Activated CD8-positive, alpha-beta T cell treated with anti-CD3 and anti-CD28 coated beads, Interleukin-2, amount 10 ng/mL, durations not matched to agents 7 days and 5 days (primary cell): Measurements from ENCODE around the gene GAN. TPM values are rescaled to one million over a fixed set of nuclear protein-coding genes. Genes with fewer than 3 reads are reported as not detected.
"Not testable (repeated sequence)": the region's sequence is repeated elsewhere in the genome, so short reads cannot be mapped to it uniquely, and the experiment has no call there.

Experiments
- ATAC-seq: fragments of 150-1000 bp; cut with Tn5 transposase; one replicate; pipeline ENCODE4 v1.10.0; 2021; ENCODE audit warnings: moderate library complexity
- CTCF ChIA-PET: fragments of 350-600 bp; sonication (Branson Sonifier 250); formaldehyde crosslinking; loops from one replicate; lab custom pipeline; 2021; ENCODE audit warnings: antibody characterized with exemption; lab: Charles Lee
- POLR2A ChIA-PET: fragments of 350-600 bp; sonication (Branson Sonifier 250); formaldehyde crosslinking; loops from one replicate; lab custom pipeline; 2021; ENCODE audit warnings: antibody characterized with exemption; lab: Charles Lee
- DNase-seq: peaks from one replicate; pipeline ENCODE4 v3.0.0-alpha.2; 2020
- H3K27ac Mint-ChIP-seq: one replicate; pipeline ENCODE4 v1.8.0; 2021; ENCODE audit warnings: mild to moderate bottlenecking, mixed read lengths
- H3K27me3 Mint-ChIP-seq: one replicate; pipeline ENCODE4 v1.8.0; 2021; ENCODE audit warnings: low read depth, mixed read lengths
- H3K36me3 Mint-ChIP-seq: one replicate; pipeline ENCODE4 v1.8.0; 2021; ENCODE audit warnings: low read depth, mixed read lengths
- H3K4me1 Mint-ChIP-seq: one replicate; pipeline ENCODE4 v1.8.0; 2021; ENCODE audit warnings: low read depth, mixed read lengths
- H3K4me3 Mint-ChIP-seq: one replicate; pipeline ENCODE4 v1.8.0; 2021; ENCODE audit warnings: mild to moderate bottlenecking, mixed read lengths
- H3K9me3 Mint-ChIP-seq: one replicate; pipeline ENCODE4 v1.8.0; 2022; ENCODE audit warnings: mixed read lengths; ENCODE audit not compliant: insufficient read depth
- total RNA-seq, 2 experiments: library from RNA; stranded (reverse); gene quantifications; one replicate each; pipeline ENCODE4 v1.2.3, GENCODE V29; 2021

The GAN gene
- total RNA-seq, 2 experiments from 2014 or later = 7.7 to 8.5 TPM

DNA sequence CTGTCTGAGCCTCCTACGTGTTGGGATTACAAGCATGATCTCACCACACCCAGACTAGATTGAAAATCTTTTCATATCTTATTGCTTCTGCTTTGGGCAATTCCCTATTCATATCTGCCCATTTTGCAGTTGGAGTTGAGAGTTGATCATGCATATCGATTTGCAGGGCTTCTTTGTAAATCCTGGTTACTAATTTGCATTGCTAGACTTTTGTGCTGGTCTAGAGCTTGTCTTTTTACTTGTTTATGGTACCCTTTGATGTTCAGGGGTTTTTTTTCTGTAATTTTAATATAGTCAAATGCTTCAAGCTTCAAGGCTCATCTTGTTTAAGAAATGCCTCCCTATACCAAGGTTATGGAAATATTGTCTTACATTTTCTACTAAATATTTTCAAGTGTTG is 106.4 kb downstream of the GAN start:
- CTCF ChIA-PET = interaction anchor here (0.8 kb wide), 1 partner anchor 17 kb away, joined by 4 read pairs; no protein-coding TSS in a partner anchor
- DNase-seq (no peak), ATAC-seq (no peak)
- no peaks in the 10 kb centered on the region for H3K36me3 Mint-ChIP-seq
- no peaks in the 10 kb centered on the region for H3K9me3 Mint-ChIP-seq
- H3K4me3 Mint-ChIP-seq = no peak overlapping the region
- H3K27me3 Mint-ChIP-seq = peaks cover 2% of the 10 kb centered on the region
- peaks cover 12% of the 10 kb centered on the region for H3K4me1 Mint-ChIP-seq
- POLR2A ChIA-PET = no interaction called here
- no peak overlapping the region for H3K27ac Mint-ChIP-seq

DNA sequence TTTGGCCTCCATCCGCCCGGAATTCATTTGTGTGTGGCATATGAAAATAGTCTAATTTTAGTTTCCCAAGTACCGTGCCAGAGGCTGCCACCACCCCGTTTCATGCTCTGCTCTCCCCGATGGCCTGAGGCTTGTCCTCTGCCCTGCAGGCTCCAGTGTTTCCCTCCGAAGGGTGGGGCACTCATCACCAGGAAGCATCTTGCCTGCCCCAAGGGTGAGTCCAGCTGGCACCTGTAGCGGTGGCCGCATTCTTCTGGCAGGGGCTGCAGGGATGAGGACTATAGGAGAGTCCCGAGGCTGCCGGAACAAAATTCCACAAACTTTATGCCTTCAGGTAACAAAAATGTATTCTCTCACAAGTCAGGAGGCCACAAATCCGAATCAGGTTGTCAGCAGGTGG is 106.8 kb downstream of the GAN start:
- no peak for ATAC-seq
- no peak overlapping the region for H3K27ac Mint-ChIP-seq
- peaks cover 2% of the 10 kb centered on the region for H3K27me3 Mint-ChIP-seq
- H3K36me3 Mint-ChIP-seq = no peaks in the 10 kb centered on the region
- no peak for DNase-seq
- H3K9me3 Mint-ChIP-seq = no peaks in the 10 kb centered on the region
- POLR2A ChIA-PET = no interaction called here
- CTCF ChIA-PET = interaction anchor here (0.8 kb wide), 1 partner anchor 17 kb away, joined by 4 read pairs; no protein-coding TSS in a partner anchor
- peaks cover 12% of the 10 kb centered on the region for H3K4me1 Mint-ChIP-seq
- no peak overlapping the region for H3K4me3 Mint-ChIP-seq

DNA sequence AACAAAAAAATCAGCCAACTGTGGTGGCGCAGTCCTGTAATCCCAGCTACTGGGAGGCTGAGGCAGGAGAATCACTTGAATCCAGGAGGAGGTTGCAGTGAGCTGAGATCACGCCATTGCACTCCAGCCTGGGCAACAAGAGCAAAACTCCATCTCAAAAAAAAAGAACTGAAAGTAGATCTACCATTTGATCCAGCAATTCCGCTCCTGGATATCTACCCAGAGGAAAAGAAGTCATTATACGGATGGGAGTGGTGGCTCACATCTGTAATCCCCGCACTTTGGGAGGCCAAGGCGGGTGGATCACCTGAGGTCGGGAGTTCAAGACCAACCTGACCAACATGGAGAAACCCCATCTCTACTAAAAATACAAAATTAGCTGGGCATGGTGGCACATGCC is 107.4 kb downstream of the GAN start:
- ATAC-seq, H3K36me3 Mint-ChIP-seq, DNase-seq, H3K4me3 Mint-ChIP-seq, CTCF ChIA-PET, POLR2A ChIA-PET, H3K27ac Mint-ChIP-seq, H3K27me3 Mint-ChIP-seq, H3K9me3 Mint-ChIP-seq: not testable (repeated sequence)
- H3K4me1 Mint-ChIP-seq = peaks cover 12% of the 10 kb centered on the region

DNA sequence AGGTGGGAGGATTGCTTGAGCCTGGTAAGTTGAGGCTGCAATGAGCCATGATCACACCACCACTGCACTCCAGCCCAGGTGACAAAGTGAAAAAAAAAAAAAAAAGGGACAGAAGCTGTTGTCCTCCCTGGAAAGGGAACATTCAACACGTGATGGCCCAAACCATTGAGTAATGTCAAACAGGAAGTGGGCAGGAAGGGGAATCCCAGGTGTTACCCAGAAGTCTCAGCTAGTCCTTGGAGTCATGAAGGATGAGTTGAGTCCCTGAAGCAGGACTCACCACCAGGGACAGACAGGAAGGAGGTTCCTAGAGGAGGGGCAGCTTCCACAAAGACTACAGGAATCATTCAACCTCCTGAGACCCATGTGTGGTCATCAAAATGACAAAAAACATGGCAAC is 110.0 kb downstream of the GAN start:
- Mint-ChIP-seq H3K36me3 (no peaks in the 10 kb centered on the region), H3K27me3 (peaks cover 13% of the 10 kb centered on the region), H3K27ac (peak overlapping the region; percentile 16), H3K4me1 (peaks cover 12% of the 10 kb centered on the region), H3K4me3 (no peak overlapping the region), H3K9me3 (no peaks in the 10 kb centered on the region)
- ATAC-seq (peak; percentile 47), DNase-seq (no peak)
- ChIA-PET CTCF (interaction anchor here (0.6 to 1.2 kb wide), 4 partner anchors 10 to 120 kb away, joined by 3 to 4 read pairs (median 4); no protein-coding TSS in a partner anchor), POLR2A (interaction anchor here (0.7 to 1.1 kb wide), 2 partner anchors 19 to 192 kb away, joined by 4 to 5 read pairs; no protein-coding TSS in a partner anchor)

DNA sequence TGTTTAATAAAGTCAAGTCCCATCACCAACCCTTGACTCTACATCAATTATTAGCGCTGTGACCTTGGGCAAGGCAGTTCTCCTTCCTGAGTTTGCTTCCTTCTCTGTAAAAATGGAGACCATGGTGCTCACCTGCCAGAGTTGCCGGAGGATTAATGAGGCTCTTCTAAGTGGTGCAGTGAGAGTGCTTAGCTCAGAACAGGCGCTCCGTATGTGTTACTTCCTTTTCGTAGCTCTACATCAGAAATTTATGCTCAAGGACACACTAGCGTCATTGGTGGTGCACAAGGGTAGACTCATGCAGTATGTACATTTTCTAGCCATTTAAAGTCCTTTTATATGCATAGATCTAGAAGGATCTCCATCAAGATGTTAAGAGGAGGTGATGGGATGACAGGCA is 112.5 kb downstream of the GAN start:
- no peak for DNase-seq
- ATAC-seq = no peak
- Mint-ChIP-seq H3K9me3 (no peaks in the 10 kb centered on the region), H3K4me3 (no peak overlapping the region), H3K27ac (no peak overlapping the region), H3K36me3 (no peaks in the 10 kb centered on the region), H3K4me1 (peaks cover 12% of the 10 kb centered on the region), H3K27me3 (peaks cover 13% of the 10 kb centered on the region)
- ChIA-PET CTCF (interaction anchor here (0.7 kb wide), 1 partner anchor 252 kb away, joined by 4 read pairs; no protein-coding TSS in a partner anchor), POLR2A (no interaction called here)

DNA sequence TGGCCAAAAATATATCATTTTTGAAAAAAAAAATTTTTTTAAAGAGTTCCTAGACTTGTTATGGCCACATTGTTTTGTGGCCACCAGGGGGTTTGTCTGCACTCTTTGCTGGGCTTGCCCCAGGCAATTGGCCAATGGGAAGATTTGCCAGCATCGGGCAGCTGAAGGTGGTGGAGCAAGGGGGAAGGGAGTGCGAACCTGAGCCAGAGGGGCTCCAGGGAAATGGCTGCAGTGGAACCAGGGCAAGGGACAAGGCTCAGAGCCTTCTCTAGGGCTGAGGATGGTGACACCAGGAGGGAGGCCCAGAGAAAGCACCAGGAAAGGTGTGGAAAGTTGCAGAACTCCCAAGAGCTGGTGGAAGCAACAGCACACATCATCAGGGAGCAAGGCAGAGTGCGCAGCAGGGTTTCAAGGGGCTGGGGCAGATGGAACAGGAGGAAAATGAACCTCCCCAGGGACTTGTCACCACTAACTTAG is 114.3 kb downstream of the GAN start:
- H3K9me3 Mint-ChIP-seq = no peaks in the 10 kb centered on the region
- ChIA-PET POLR2A (no interaction called here), CTCF (interaction anchor here (0.6 to 2.3 kb wide), 6 partner anchors 22 to 288 kb away, joined by 3 to 8 read pairs (median 4); no protein-coding TSS in a partner anchor)
- H3K27ac Mint-ChIP-seq = no peak overlapping the region
- peak; percentile 47 for ATAC-seq
- H3K27me3 Mint-ChIP-seq = peaks cover 11% of the 10 kb centered on the region
- no peak overlapping the region for H3K4me3 Mint-ChIP-seq
- no peaks in the 10 kb centered on the region for H3K36me3 Mint-ChIP-seq
- no peak for DNase-seq
- peaks cover 12% of the 10 kb centered on the region for H3K4me1 Mint-ChIP-seq

DNA sequence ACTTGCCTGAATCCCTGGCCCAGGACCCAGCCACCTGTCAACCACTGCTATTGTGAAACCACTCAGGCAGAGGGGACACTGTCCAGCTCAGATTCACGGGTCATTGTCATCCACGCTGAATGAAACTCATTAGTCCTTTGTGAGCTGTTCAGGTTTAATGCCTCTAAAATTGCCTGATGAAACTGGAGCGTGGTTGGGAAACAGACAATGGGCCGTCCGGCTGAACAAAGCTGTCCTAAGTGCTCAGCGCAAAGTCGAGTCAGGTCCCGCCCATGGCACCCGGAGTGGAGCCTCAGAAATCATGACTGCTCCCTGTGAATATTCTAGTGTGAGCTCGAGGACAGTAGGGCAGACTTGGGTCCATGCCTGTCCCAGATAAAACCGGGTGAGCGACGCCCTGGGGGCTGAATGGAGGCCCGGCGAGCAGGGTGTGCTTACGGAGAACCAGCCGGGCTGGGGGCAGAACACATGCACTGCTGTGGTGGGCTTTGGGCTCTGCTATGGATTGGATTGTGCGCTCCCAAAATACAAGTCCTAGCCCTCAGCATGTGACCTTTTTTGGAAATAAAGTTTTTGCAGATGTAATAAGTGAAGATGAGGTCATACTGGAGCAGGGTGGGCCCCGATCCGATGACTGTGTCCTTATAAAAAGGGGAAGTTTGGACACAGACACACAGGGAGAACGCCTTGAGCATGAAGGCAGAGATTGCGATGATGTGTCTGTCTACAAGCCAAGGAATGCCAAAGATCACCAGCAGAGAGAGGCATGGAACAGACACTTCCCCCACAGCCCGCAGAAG is 117.0 kb downstream of the GAN start:
- no peaks in the 10 kb centered on the region for H3K9me3 Mint-ChIP-seq
- POLR2A ChIA-PET = interaction anchor here (1.1 kb wide), 1 partner anchor 20 kb away, joined by 3 read pairs; no protein-coding TSS in a partner anchor
- H3K36me3 Mint-ChIP-seq = no peaks in the 10 kb centered on the region
- no peak for DNase-seq
- H3K27me3 Mint-ChIP-seq = peaks cover 26% of the 10 kb centered on the region
- H3K4me1 Mint-ChIP-seq = no peaks in the 10 kb centered on the region
- no peak overlapping the region for H3K27ac Mint-ChIP-seq
- no peak for ATAC-seq
- H3K4me3 Mint-ChIP-seq = no peak overlapping the region
- CTCF ChIA-PET = interaction anchor here (2.2 kb wide), 1 partner anchor 266 kb away, joined by 5 read pairs; no protein-coding TSS in a partner anchor

DNA sequence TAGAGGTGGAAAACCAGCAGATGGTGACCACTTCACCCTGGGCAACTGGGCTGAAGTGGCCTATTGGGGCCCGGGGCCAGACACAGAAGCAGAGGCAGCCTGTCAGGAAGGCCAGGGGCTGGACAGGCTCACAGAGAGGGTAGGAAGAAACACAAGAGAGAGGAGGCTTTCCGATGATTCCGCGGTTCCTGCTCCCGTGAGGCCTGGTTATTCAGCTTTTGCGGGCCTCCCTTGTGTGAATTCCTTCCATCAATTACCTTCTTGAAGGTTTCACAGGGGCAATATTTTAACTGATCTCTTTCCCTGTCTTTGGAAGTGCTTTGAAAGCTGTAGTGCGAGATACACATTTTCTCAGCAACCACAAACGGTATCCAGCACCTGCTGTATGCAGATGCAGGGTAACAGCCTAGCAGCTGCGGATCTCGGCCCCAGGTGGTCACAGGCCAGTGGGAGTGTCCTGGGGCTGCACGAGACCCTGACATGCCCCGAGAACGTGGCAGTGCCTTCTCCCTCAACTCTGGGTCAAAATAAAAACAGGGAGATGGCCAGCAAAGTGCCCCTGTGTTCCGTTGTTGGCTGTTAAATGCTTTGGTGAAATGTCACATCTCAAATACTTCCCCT is 118.3 kb downstream of the GAN start:
- H3K27me3 Mint-ChIP-seq = peaks cover 32% of the 10 kb centered on the region
- no peak overlapping the region for H3K4me3 Mint-ChIP-seq
- ChIA-PET CTCF (no interaction called here), POLR2A (no interaction called here)
- DNase-seq (no peak), ATAC-seq (no peak)
- no peaks in the 10 kb centered on the region for H3K36me3 Mint-ChIP-seq
- H3K27ac Mint-ChIP-seq = no peak overlapping the region
- H3K9me3 Mint-ChIP-seq = no peaks in the 10 kb centered on the region
- H3K4me1 Mint-ChIP-seq = peaks cover 4% of the 10 kb centered on the region

DNA sequence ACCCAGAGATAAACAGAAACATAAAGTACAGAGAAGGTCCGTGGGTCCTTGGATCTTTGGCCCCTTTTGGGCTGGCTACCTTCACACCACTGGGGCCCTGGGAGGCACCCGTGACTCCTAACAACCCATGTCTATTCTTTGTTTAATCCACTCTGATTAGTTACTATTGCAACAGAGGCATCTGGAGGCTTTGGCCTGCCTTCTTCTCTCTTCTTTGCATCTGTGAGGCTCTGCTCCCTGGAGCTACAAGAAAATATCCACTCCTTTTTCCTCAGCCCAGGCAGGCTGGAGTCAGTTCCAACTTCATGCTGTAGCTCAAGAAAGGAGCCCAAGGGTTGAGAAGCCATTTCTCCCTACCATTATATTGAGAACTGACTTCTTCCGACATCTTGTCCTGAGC is 120.3 kb downstream of the GAN start:
- Mint-ChIP-seq H3K27me3 (peaks cover 39% of the 10 kb centered on the region), H3K27ac (no peak overlapping the region), H3K4me3 (no peak overlapping the region), H3K9me3 (no peaks in the 10 kb centered on the region), H3K36me3 (no peaks in the 10 kb centered on the region), H3K4me1 (peaks cover 9% of the 10 kb centered on the region)
- ChIA-PET CTCF (interaction anchor here (0.9 to 1.4 kb wide), 4 partner anchors 10 to 35 kb away, joined by 3 read pairs; no protein-coding TSS in a partner anchor), POLR2A (no interaction called here)
- ATAC-seq (no peak), DNase-seq (no peak)

DNA sequence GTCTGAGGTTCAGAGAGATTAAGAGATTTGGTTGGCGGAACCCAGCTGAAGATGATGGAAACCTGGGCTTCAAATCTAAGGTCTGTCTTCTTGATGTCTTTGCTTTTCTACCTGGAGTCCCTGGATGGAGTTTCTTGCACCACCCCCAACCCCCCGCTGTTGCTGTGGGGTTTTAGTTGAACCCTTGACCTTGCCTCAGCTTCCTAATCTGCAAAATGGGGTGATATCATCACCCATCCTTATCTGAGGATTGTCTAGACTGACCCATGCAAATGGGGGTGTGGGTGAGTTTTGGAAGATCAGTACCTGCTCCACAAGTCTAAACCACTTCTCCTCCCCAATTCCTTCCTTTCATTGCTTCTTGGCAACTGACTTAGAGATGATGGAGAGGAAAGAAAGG is 120.8 kb downstream of the GAN start:
- no peak overlapping the region for H3K27ac Mint-ChIP-seq
- H3K27me3 Mint-ChIP-seq = peaks cover 42% of the 10 kb centered on the region
- ChIA-PET POLR2A (no interaction called here), CTCF (interaction anchor here (0.9 to 1.4 kb wide), 3 partner anchors 11 to 35 kb away, joined by 3 read pairs; no protein-coding TSS in a partner anchor)
- no peak for DNase-seq
- ATAC-seq = no peak
- H3K4me1 Mint-ChIP-seq = peaks cover 9% of the 10 kb centered on the region
- H3K4me3 Mint-ChIP-seq = no peak overlapping the region
- no peaks in the 10 kb centered on the region for H3K9me3 Mint-ChIP-seq
- H3K36me3 Mint-ChIP-seq = no peaks in the 10 kb centered on the region

DNA sequence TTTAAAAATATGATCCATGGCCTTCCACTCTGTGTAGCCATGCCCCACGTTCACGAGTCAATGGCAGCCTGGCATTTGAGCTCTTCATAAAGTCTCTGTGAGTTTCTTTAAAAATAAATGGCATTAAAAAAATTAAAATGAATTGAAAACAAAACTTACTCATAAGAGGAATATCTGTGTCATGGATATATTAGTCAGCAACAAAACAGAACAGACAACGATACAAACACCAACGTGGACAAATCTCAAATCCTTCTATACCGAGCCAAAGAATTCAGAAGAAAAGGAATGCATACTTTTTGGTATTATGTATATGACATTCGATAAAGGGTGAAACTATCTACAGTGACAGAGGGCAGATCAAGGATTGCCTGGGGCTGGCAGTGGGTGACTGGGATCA is 121.6 kb downstream of the GAN start:
- ATAC-seq (no peak), DNase-seq (no peak)
- H3K27ac Mint-ChIP-seq = no peak overlapping the region
- H3K27me3 Mint-ChIP-seq = peaks cover 48% of the 10 kb centered on the region
- ChIA-PET POLR2A (no interaction called here), CTCF (no interaction called here)
- peaks cover 9% of the 10 kb centered on the region for H3K4me1 Mint-ChIP-seq
- H3K4me3 Mint-ChIP-seq = no peak overlapping the region
- no peaks in the 10 kb centered on the region for H3K36me3 Mint-ChIP-seq
- H3K9me3 Mint-ChIP-seq = no peaks in the 10 kb centered on the region

DNA sequence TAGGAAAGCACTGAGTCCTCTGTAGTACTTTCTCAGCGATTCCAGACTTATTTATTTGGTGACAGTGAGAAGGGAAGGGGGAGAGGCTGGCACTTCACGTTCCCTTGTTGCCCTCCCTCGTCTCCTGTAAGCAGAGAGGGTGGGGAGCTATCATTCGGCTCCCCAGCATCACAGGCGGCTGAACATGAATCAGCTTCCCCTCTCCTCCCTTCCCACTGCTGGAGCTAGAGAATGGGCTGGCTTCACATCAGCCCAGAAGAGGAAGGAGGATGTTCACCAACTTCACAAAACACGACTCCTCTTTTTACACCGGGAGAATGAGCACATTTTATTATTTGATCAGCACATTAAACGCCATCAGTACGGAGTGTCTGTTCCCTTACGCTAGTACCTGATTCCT is 123.1 kb downstream of the GAN start:
- no peaks in the 10 kb centered on the region for H3K36me3 Mint-ChIP-seq
- H3K27ac Mint-ChIP-seq = no peak overlapping the region
- ATAC-seq (no peak), DNase-seq (no peak)
- peaks cover 60% of the 10 kb centered on the region for H3K27me3 Mint-ChIP-seq
- CTCF ChIA-PET = no interaction called here
- no peak overlapping the region for H3K4me3 Mint-ChIP-seq
- H3K9me3 Mint-ChIP-seq = no peaks in the 10 kb centered on the region
- peaks cover 15% of the 10 kb centered on the region for H3K4me1 Mint-ChIP-seq
- POLR2A ChIA-PET = no interaction called here
